ENCODE measurements around the gene PRKAG2.
"Not testable (repeated sequence)": the region's sequence is repeated elsewhere in the genome, so short reads cannot be mapped to it uniquely, and the experiment has no call there.

PRKAG2 gene

GRCh38 chr7:151579644-151580043 is 297.3 kb downstream of the PRKAG2 start:
- no peak overlapping the region for H3K27ac ChIP-seq
- no peak overlapping the region for H3K4me3 ChIP-seq

GRCh38 chr7:151575410-151575809 is 301.5 kb downstream of the PRKAG2 start:
- H3K4me3 ChIP-seq: no peak overlapping the region
- no peak overlapping the region for H3K27ac ChIP-seq

- H3K27ac ChIP-seq, H3K4me3 ChIP-seq: not testable (repeated sequence)
Measured at GRCh38 chr7:151573046-151573445, 303.9 kb downstream of the PRKAG2 start.

- Histone ChIP-seq H3K27ac (no peak overlapping the region), H3K4me3 (no peak overlapping the region)
Measured at GRCh38 chr7:151572136-151572535, 304.8 kb downstream of the PRKAG2 start.

GRCh38 chr7:151571471-151571870 is 305.4 kb downstream of the PRKAG2 start:
- H3K4me3 ChIP-seq: no peak overlapping the region

GRCh38 chr7:151570366-151570915 is 306.5 kb downstream of the PRKAG2 start:
- no peak overlapping the region for H3K4me3 ChIP-seq
- H3K27ac ChIP-seq: no peak overlapping the region

More at GRCh38 chr7:151571471-151571870, 305.4 kb downstream of the PRKAG2 start:
- H3K27ac ChIP-seq: no peak overlapping the region

GRCh38 chr7:151568956-151569940 is 307.7 kb downstream of the PRKAG2 start:
- H3K27ac ChIP-seq: no peak overlapping the region
- no peak overlapping the region for H3K4me3 ChIP-seq

- peak overlapping the region in 2 of 21 experiments; percentile 2 to 4 for H3K27ac ChIP-seq
- H3K4me3 ChIP-seq: no peak overlapping the region
Measured at GRCh38 chr7:151566897-151567320, 310.0 kb downstream of the PRKAG2 start.

GRCh38 chr7:151565541-151565940 is 311.4 kb downstream of the PRKAG2 start:
- Histone ChIP-seq H3K27ac (no peak overlapping the region), H3K4me3 (no peak overlapping the region)

GRCh38 chr7:151560243-151560642 is 316.7 kb downstream of the PRKAG2 start:
- Histone ChIP-seq H3K27ac (no peak overlapping the region), H3K4me3 (no peak overlapping the region)

GRCh38 chr7:151559557-151560183 is 317.2 kb downstream of the PRKAG2 start:
- no peak overlapping the region for H3K4me3 ChIP-seq
- H3K27ac ChIP-seq: no peak overlapping the region

- Histone ChIP-seq H3K27ac (no peak overlapping the region), H3K4me3 (no peak overlapping the region)
Measured at GRCh38 chr7:151558575-151558974, 318.3 kb downstream of the PRKAG2 start.

GRCh38 chr7:151556592-151556991 is 320.3 kb downstream of the PRKAG2 start:
- H3K4me3 ChIP-seq: no peak overlapping the region
- no peak overlapping the region for H3K27ac ChIP-seq

- H3K27ac ChIP-seq: no peak overlapping the region
- no peak overlapping the region for H3K4me3 ChIP-seq
Measured at GRCh38 chr7:151553356-151553755, 323.6 kb downstream of the PRKAG2 start.

- peak overlapping the region in 1 of 21 experiments; percentile 35 for H3K27ac ChIP-seq
- peak overlapping the region in 1 of 7 experiments; percentile 0 for H3K4me3 ChIP-seq
Measured at GRCh38 chr7:151552352-151553028, 324.4 kb downstream of the PRKAG2 start.

- Histone ChIP-seq H3K27ac (peak overlapping the region in 1 of 21 experiments; percentile 35), H3K4me3 (peak overlapping the region in 1 of 7 experiments; percentile 0)
Measured at GRCh38 chr7:151551820-151552219, 325.1 kb downstream of the PRKAG2 start.

GRCh38 chr7:151550656-151551286 is 326.1 kb downstream of the PRKAG2 start:
- Histone ChIP-seq H3K4me3 (no peak overlapping the region), H3K27ac (no peak overlapping the region)

- H3K4me3 ChIP-seq: no peak overlapping the region
- H3K27ac ChIP-seq: no peak overlapping the region
Measured at GRCh38 chr7:151549644-151550043, 327.3 kb downstream of the PRKAG2 start.

GRCh38 chr7:151549083-151549482 is 327.8 kb downstream of the PRKAG2 start:
- no peak overlapping the region for H3K27ac ChIP-seq
- no peak overlapping the region for H3K4me3 ChIP-seq

Data from skin epidermis (tissue), 12 donors.